HG02870 (cell line): ENCODE measurements around the gene ADIPOQ.
"Not testable (repeated sequence)": the region's sequence is repeated elsewhere in the genome, so short reads cannot be mapped to it uniquely, and the experiment has no call there.

Experiments used
- ATAC-seq: cut with Tn5 transposase; IDR thresholded peaks from one replicate; pipeline ENCODE4 v1.9.1; 2021; ENCODE audit warnings: mild to moderate bottlenecking, moderate library complexity; ENCODE audit not compliant: unreplicated experiment

ADIPOQ gene

DNA sequence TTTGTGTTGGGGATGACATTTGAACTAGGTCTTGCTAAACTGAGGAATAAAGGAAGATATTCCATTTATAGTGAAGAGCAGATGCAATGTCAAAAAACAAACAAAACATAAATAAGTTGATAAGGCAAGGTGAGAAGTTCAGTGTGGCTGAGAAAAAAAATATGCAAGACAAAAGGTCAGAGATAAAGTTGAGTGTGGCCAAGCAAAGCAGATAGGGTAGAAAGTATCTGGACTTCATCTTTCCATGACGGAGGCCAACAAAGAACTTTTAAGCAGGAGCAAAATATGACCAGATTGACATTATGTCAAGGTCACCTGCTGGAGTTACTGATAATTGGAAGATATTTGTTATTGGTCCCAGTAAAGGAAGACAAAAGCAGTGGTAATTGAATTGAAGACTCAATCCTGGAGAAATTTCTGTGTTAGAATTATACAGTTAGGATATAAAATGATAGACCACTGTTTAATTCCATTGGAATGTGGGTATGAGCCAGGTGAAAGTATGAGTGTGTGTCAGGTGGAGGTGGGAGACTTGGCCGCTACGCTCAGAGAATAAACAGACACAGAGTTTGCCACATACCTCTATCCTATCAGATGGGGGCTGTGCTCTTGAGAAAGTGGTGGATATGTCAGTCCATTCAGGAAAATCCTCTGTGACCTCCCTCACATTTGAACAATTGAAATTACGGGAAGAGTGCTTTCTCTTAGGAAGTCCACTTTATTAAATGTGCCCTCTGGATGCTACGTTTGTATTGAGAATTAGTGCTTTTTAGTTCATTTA lies 28.1 kb downstream of the ADIPOQ start:
- no peak for ATAC-seq

DNA sequence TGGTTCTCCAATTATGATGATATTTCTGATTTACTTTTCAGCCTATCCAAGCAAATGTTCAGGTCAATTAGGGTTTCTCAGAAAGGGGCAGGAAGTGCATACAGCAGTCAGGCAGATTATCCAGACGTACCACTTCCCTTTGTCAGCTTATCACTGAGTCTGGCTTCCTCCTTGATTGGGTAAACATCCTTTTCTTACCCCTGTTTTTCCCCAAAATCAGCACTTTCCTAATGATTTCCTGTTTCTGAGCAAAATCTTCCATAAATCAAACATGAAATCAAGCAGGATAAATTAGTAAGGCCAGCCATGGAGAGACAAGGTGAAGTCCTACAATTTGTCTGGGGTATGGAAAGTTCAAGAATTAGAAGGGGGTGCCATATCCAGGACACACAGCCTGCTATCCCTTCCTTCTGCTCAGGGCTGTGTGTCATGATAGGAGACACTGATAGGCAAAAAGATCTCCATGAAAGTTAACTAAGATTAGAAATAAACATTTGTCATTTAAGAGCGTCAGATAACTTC lies 29.0 kb downstream of the ADIPOQ start:
- no peak for ATAC-seq

DNA sequence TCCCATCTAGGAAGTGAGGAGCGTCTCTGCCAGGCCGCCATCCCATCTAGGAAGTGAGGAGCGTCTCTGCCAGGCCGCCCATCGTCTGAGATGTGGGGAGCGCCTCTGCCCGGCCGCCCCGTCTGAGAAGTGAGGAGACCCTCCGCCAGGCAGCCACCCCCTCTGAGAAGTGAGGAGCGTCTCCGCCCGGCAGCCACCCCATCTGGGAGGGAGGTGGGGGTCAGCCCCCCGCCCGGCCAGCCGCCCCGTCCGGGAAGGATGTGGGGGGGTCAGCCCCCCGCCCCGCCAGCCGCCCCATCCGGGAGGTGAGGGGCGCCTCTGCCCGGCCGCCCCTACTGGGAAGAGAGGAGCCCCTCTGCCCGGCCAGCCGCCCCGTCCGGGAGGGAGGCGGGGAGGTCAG lies 31.3 kb downstream of the ADIPOQ start:
- not testable (repeated sequence) for ATAC-seq

GRCh38 chr3:186874216-186874615 lies 31.7 kb downstream of the ADIPOQ start:
- ATAC-seq: not testable (repeated sequence)

GRCh38 chr3:186874841-186875240 lies 32.3 kb downstream of the ADIPOQ start:
- not testable (repeated sequence) for ATAC-seq

- no peak for ATAC-seq
Observed at GRCh38 chr3:186875708-186876107, 33.2 kb downstream of the ADIPOQ start.

DNA sequence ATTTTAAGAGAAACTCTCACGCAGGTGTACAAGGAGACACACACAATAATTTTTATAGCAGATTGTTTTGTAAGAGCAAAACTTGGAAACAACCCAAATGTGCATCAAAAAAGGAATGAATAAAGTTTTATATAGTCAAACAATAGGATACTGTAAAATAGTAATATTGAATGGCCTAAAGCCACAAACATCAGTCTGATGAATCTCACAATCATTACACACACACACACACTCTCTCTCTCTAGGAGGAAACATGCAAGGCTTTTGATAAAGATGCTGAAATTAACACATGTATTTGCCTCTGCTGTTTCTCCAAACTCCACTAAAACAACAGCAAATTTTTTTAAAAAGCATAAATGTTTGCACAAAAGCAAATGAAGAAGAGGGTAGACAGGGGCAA lies 37.3 kb downstream of the ADIPOQ start:
- no peak for ATAC-seq

- no peak for ATAC-seq
Observed at GRCh38 chr3:186880406-186880805, 37.9 kb downstream of the ADIPOQ start.

GRCh38 chr3:186882150-186882524 lies 39.6 kb downstream of the ADIPOQ start:
- ATAC-seq: no peak

DNA sequence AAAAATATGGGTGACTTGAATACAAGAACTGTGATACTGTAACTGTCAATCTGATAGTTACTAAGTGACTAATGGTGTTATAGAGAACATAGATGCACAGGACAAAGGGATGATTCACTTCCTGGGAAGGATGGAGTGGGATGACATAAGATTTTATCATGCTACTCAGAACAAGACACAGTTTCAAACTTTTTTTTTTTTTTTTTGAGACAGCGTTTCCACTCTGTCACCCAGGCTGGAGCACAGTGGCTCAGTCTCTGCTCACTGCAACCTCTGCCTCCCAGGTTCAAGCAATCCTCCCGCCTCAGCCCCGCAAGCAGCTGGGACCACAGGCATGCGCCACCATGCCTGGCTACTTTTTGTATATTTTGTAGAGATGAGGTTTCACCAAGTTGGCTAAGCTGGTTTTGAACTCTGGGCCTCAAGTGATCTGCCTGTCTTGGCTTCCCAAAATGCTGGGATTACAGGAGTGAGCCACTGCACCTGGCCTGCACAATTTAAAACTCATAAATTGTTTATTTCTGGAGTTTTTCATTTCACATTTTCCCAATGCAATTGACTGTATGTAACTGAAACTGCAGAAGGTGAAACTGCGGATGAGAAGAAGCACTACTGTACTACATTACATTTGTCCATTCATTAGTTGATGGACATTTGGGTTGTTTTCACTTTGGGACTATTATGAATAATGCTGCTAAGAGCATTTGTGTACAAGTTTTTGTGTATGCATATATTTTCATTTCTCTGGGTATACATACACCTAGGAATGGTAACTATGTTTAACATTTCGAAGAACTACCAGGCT lies 40.6 kb downstream of the ADIPOQ start:
- no peak for ATAC-seq

GRCh38 chr3:186883686-186884058 lies 41.2 kb downstream of the ADIPOQ start:
- no peak for ATAC-seq

DNA sequence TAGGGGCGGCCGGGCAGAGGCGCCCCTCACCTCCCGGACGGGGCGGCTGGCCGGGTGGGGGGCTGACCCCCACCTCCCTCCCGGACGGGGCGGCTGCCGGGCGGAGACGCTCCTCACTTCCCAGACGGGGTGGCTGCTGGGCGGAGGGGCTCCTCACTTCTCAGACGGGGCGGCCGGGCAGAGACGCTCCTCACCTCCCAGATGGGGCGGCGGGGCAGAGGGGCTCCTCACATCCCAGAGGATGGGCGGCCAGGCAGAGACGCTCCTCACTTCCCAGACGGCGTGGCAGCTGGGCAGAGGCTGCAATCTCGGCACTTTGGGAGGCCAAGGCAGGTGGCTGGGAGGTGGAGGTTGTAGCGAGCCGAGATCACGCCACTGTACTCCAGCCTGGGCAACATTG lies 42.4 kb downstream of the ADIPOQ start:
- not testable (repeated sequence) for ATAC-seq

- no peak for ATAC-seq
Observed at GRCh38 chr3:186886202-186886981, 43.9 kb downstream of the ADIPOQ start.

GRCh38 chr3:186887507-186887938 lies 45.0 kb downstream of the ADIPOQ start:
- not testable (repeated sequence) for ATAC-seq

DNA sequence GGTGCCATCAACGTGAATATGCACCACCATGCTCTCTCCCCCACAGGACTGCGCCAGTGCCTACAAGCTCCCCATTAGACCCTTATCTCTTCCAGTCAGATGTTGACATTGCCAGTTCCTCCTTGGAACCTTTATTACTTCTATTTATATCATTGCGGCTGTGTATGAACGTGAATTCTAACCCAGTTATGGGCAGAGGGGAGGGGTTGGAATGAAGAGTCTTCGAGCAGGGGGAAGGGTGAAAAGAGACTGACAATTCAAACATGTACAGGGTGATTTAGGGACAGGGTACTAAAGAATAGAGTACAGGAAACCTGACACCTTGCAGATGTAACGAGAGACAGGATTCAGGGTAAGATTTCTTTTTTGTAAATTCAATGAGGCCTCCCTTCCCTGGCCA lies 46.1 kb downstream of the ADIPOQ start:
- no peak for ATAC-seq

DNA sequence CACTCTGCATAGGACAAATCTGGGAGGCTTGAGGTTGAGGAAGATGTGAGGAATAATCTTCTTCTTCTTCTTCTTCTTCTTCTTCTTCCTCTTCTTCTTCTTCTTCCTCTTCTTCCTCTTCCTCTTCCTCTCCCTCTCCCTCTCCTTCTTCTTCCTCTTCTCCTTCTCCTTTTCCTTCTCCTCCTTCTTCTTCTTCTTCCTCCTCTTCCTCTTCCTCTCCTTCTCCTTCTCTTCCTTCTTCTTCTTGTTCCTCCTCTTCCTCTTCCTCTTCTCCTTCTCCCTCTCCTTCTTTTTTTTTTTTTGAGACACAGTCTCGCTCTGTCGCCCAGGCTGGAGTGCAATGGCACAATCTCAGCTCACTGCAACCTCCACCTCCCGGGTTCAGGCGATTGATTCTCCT lies 47.2 kb downstream of the ADIPOQ start:
- ATAC-seq: not testable (repeated sequence)

DNA sequence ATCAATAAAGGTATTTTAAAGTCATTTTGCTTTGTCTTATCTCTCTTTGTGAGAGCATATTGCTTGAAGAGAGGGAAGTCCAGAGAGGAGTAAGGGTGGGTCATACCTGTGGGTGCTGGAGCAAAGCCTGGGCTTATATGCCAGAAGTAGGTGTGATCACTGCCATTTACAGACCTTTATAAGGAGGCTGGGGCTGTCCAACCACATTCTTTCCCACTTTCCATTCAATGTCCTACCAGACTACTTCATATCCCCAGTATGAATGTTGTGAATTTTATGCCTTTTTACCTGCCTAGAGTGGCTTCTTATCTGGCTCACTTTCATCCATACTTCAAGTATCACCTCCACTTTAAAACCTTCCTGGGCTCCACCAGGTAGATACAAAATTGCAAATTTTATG lies 48.4 kb downstream of the ADIPOQ start:
- no peak for ATAC-seq

- ATAC-seq: not testable (repeated sequence)
Observed at GRCh38 chr3:186893071-186893470, 50.6 kb downstream of the ADIPOQ start.

- no peak for ATAC-seq
Observed at GRCh38 chr3:186895406-186895805, 52.9 kb downstream of the ADIPOQ start.

- ATAC-seq: no peak
Observed at GRCh38 chr3:186896006-186896405, 53.5 kb downstream of the ADIPOQ start.

- no peak for ATAC-seq
Observed at GRCh38 chr3:186896875-186897274, 54.4 kb downstream of the ADIPOQ start.
